Transverse colon (tissue), 3 donors: ENCODE measurements around the gene PSEN2.

Source experiments
- EP300 ChIP-seq: sonication (generic); formaldehyde crosslinking; IDR thresholded peaks from one replicate; pipeline ENCODE4 v1.6.1; 2017; ENCODE audit warnings: antibody characterized with exemption, low read depth
- POLR2A ChIP-seq: fragments of 450-650 bp; IDR thresholded peaks from one replicate; pipeline ENCODE4 v1.6.1; 2016; ENCODE audit warnings: antibody characterized with exemption, mild to moderate bottlenecking, moderate library complexity
- POLR2AphosphoS5 ChIP-seq, 3 donors: sonication (generic); formaldehyde crosslinking; IDR thresholded peaks; one replicate each; pipeline ENCODE4 v1.6.1; 2016; ENCODE audit warnings: antibody characterized with exemption in 3 of 3

GRCh38 chr1:226908913-226909312 is 38.5 kb downstream of the PSEN2 start:
- TF ChIP-seq EP300 (no peak), POLR2A (no peak), POLR2AphosphoS5 (IDR thresholded peaks at IDR 0.05) (no peak)
